MCF 10A (cell line): ENCODE measurements around the gene TCOF1. TPM values are rescaled to one million over a fixed set of nuclear protein-coding genes. Genes with fewer than 3 reads are reported as not detected.

Experiments used
- BruUV-seq: library from RNA; stranded (reverse); fragments of 400-500 nt; replicated peaks from 2 replicates; lab custom pipeline; 2021; lab: Mats Ljungman, UMichigan
- CTCF ChIA-PET: fragments of 300-600 bp; sonication (Branson Sonifier 250); formaldehyde crosslinking; extraction: SDS; loops from one replicate; lab custom pipeline; 2021; ENCODE audit warnings: antibody characterized with exemption, inconsistent platforms; lab: Yijun Ruan, JAX
- POLR2A ChIA-PET: fragments of 300-600, 350-650 bp; sonication (Branson Sonifier 250); formaldehyde crosslinking; extraction: SDS; loops from one replicate; lab custom pipeline; 2020; ENCODE audit warnings: antibody characterized with exemption, inconsistent platforms; lab: Yijun Ruan, JAX
- DNase-seq: peaks from one replicate; pipeline ENCODE4 v3.0.0-alpha.2; 2018; ENCODE audit not compliant: unreplicated experiment
- H3K27ac Mint-ChIP-seq: one replicate; pipeline ENCODE4 v1.8.0; 2022; ENCODE audit warnings: mild to moderate bottlenecking, low read depth, mixed read lengths; ENCODE audit not compliant: unreplicated experiment
- H3K27me3 Mint-ChIP-seq: one replicate; pipeline ENCODE4 v1.8.0; 2022; ENCODE audit warnings: mixed read lengths; ENCODE audit not compliant: insufficient read depth, unreplicated experiment
- H3K36me3 Mint-ChIP-seq: one replicate; pipeline ENCODE4 v1.8.0; 2022; ENCODE audit warnings: mild to moderate bottlenecking, moderate library complexity, mixed read lengths; ENCODE audit not compliant: insufficient read depth, unreplicated experiment
- H3K4me1 Mint-ChIP-seq: one replicate; pipeline ENCODE4 v1.8.0; 2022; ENCODE audit warnings: mixed read lengths; ENCODE audit not compliant: insufficient read depth, unreplicated experiment
- H3K4me3 Mint-ChIP-seq: one replicate; pipeline ENCODE4 v1.8.0; 2022; ENCODE audit warnings: mild to moderate bottlenecking, moderate library complexity, mixed read lengths; ENCODE audit not compliant: unreplicated experiment
- H3K9me3 Mint-ChIP-seq: one replicate; pipeline ENCODE4 v1.8.0; 2022; ENCODE audit warnings: mixed read lengths; ENCODE audit not compliant: unreplicated experiment
- CTCF ChIP-seq: fragments of 200-600 bp; IDR thresholded peaks from one replicate; pipeline ENCODE4 v1.8.0; 2022; ENCODE audit warnings: antibody characterized with exemption, mild to moderate bottlenecking; ENCODE audit not compliant: unreplicated experiment
- intact Hi-C: fragments of 100-400 bp; cut with micrococcal nuclease; formaldehyde crosslinking; loops from 2 replicates; pipeline ENCODE4 v1.14.1; 2022
- total RNA-seq: library from RNA; stranded (reverse); gene quantifications from 2 replicates; pipeline ENCODE4 v1.2.3, GENCODE V29; 2022

Gene TCOF1
- total RNA-seq, 1 experiment from 2014 or later: 83.5 TPM

- ChIA-PET POLR2A (interaction anchor here (0.6 kb wide), 1 partner anchor 11 kb away, joined by 3 read pairs; no protein-coding TSS in a partner anchor), CTCF (interaction anchor here (0.6 to 5.6 kb wide), 3 partner anchors 10 to 120 kb away, joined by 3 to 52 read pairs (median 4); no protein-coding TSS in a partner anchor)
- H3K9me3 Mint-ChIP-seq: no peaks in the 10 kb centered on the region
- H3K27me3 Mint-ChIP-seq: no peaks in the 10 kb centered on the region
- no peaks in the 10 kb centered on the region for H3K4me1 Mint-ChIP-seq
- no peak overlapping the region for H3K27ac Mint-ChIP-seq
- no peak overlapping the region for H3K4me3 Mint-ChIP-seq
- BruUV-seq: no TSS peak
- intact Hi-C loops: no loop called here
- H3K36me3 Mint-ChIP-seq: peaks cover 6% of the 10 kb centered on the region
- TF ChIP-seq CTCF: no peak
- no peak for DNase-seq
Measured at GRCh38 chr5:150339841-150340240, 17.7 kb upstream of the TCOF1 start.

DNA sequence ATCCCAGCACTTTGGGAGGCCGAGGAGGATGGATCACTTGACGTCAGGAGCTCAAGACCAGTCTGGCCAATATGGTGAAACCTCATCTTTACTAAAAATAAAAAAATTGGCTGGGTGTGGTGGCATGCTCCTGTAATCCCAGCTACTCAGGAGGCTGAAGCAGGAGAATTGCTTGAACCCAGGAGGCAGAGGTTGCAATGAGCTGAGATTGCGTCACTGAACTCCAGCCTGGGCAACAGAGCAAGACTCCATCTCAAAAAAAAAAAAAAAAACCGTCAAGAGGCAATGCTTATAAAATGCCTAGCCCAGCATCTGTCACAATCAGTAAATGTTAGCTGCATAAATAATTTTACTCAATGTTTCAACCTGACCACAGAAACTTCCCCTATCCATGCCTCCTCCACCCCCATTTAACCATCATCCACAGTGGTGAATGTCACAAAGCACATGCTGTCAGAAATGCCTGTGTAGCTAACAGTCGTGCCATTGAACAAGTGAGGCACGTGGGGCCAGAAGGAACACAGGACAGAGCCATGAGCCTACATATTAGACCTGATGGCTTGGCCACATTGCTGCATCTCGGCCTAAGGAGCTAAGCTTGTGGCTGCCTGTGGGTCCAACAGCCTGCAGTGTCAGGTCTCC, 16.8 kb upstream of the TCOF1 start:
- Mint-ChIP-seq H3K36me3 (peaks cover 6% of the 10 kb centered on the region), H3K4me3 (no peak overlapping the region), H3K27ac (no peak overlapping the region), H3K9me3 (no peaks in the 10 kb centered on the region), H3K4me1 (no peaks in the 10 kb centered on the region), H3K27me3 (no peaks in the 10 kb centered on the region)
- CTCF ChIA-PET: interaction anchor here (0.6 to 5.6 kb wide), 6 partner anchors 10 to 120 kb away, joined by 3 to 52 read pairs (median 4); no protein-coding TSS in a partner anchor
- no peak for DNase-seq
- POLR2A ChIA-PET: interaction anchor here (0.6 kb wide), 1 partner anchor 10 kb away, joined by 3 read pairs; no protein-coding TSS in a partner anchor
- no TSS peak for BruUV-seq
- TF ChIP-seq CTCF: no peak
- intact Hi-C loops: no loop called here

- no peak for TF ChIP-seq CTCF
- no peaks in the 10 kb centered on the region for H3K4me1 Mint-ChIP-seq
- H3K9me3 Mint-ChIP-seq: no peaks in the 10 kb centered on the region
- H3K27me3 Mint-ChIP-seq: no peaks in the 10 kb centered on the region
- no peak for DNase-seq
- H3K4me3 Mint-ChIP-seq: no peak overlapping the region
- BruUV-seq: no TSS peak
- ChIA-PET POLR2A (no interaction called here), CTCF (interaction anchor here (0.8 to 5.6 kb wide), 4 partner anchors 9 to 68 kb away, joined by 3 to 52 read pairs (median 5); no protein-coding TSS in a partner anchor)
- no peak overlapping the region for H3K27ac Mint-ChIP-seq
- H3K36me3 Mint-ChIP-seq: peaks cover 6% of the 10 kb centered on the region
- intact Hi-C loops: no loop called here
Measured at GRCh38 chr5:150341331-150341730, 16.2 kb upstream of the TCOF1 start.

GRCh38 chr5:150341989-150342388, 15.5 kb upstream of the TCOF1 start:
- no peaks in the 10 kb centered on the region for H3K9me3 Mint-ChIP-seq
- peaks cover 6% of the 10 kb centered on the region for H3K36me3 Mint-ChIP-seq
- H3K4me3 Mint-ChIP-seq: no peak overlapping the region
- no peaks in the 10 kb centered on the region for H3K27me3 Mint-ChIP-seq
- intact Hi-C loops: no loop called here
- H3K27ac Mint-ChIP-seq: no peak overlapping the region
- DNase-seq: no peak
- TF ChIP-seq CTCF: no peak
- no peaks in the 10 kb centered on the region for H3K4me1 Mint-ChIP-seq
- ChIA-PET CTCF (interaction anchor here (0.6 to 5.6 kb wide), 4 partner anchors 8 to 381 kb away, joined by 3 to 52 read pairs (median 4); partner anchors contain the start of gene SLC26A2), POLR2A (interaction anchor here (1.2 kb wide), 2 partner anchors 43 to 59 kb away, joined by 3 read pairs; no protein-coding TSS in a partner anchor)
- no TSS peak for BruUV-seq
